Fibroblast of lung (primary cell): ENCODE results near the gene AMFR. TPM values are rescaled to one million over a fixed set of nuclear protein-coding genes. Genes with fewer than 3 reads are reported as not detected.

Experiments used
- DNase-seq, 2 donors: peaks; one replicate each; pipeline versions ENCODE4 v3.0.0 to v3.0.0-alpha.2; 2010; ENCODE audit warnings: low read depth in 2 of 2
- H2AFZ ChIP-seq: 2 replicates; pipeline ENCODE4 v1.5.1; 2012; ENCODE audit warnings: low read length, control low read depth, inconsistent platforms
- H3K27ac ChIP-seq: 2 replicates; pipeline ENCODE4 v1.5.1; 2011; ENCODE audit warnings: low read length, control low read depth; ENCODE audit not compliant: insufficient read depth
- H3K27me3 ChIP-seq: 2 replicates; pipeline ENCODE4 v1.5.1; 2011; ENCODE audit warnings: mild to moderate bottlenecking, low read length; ENCODE audit not compliant: control insufficient read depth, insufficient read depth
- H3K36me3 ChIP-seq: 2 replicates; pipeline ENCODE4 v1.5.1; 2011; ENCODE audit warnings: low read length; ENCODE audit not compliant: control insufficient read depth, insufficient read depth
- H3K4me1 ChIP-seq: 2 replicates; pipeline ENCODE4 v1.5.1; 2011; ENCODE audit warnings: low read length; ENCODE audit not compliant: control insufficient read depth, insufficient read depth; ENCODE audit errors: extremely low read depth
- H3K4me2 ChIP-seq: 2 replicates; pipeline ENCODE4 v1.5.1; 2011; ENCODE audit warnings: low read length, control low read depth; ENCODE audit not compliant: insufficient read depth; ENCODE audit errors: extremely low read depth
- H3K4me3 ChIP-seq, 4 experiments: fragments of 200-600 bp in 1 of 4; sonication (generic) in 1 of 4; replicated peaks in 1 of 4; 2 replicates each; pipeline ENCODE4 v1.5.1; 2011 to 2016; ENCODE audit warnings: low read length in 4 of 4, low read depth in 3 of 4, mild to moderate bottlenecking in 3 of 4, control low read depth in 2 of 4, inconsistent platforms in 1 of 4, mixed read lengths in 1 of 4; ENCODE audit not compliant: insufficient read depth in 1 of 4; ENCODE audit errors: control extremely low read depth in 1 of 4
- H3K79me2 ChIP-seq: 2 replicates; pipeline ENCODE4 v1.5.1; 2012; ENCODE audit warnings: mild to moderate bottlenecking, low read length, inconsistent platforms; ENCODE audit not compliant: control insufficient read depth, insufficient read depth
- H3K9ac ChIP-seq: 2 replicates; pipeline ENCODE4 v1.5.1; 2011; ENCODE audit warnings: mild to moderate bottlenecking, low read length, control low read depth; ENCODE audit not compliant: insufficient read depth
- H3K9me3 ChIP-seq: 2 replicates; pipeline ENCODE4 v1.5.1; 2012; ENCODE audit warnings: low read depth, low read length; ENCODE audit not compliant: control insufficient read depth, insufficient read depth
- H4K20me1 ChIP-seq: 2 replicates; pipeline ENCODE4 v1.5.1; 2011; ENCODE audit warnings: low read length; ENCODE audit not compliant: control insufficient read depth, insufficient read depth; ENCODE audit errors: extremely low read depth
- EZH2 ChIP-seq: IDR thresholded peaks from 2 replicates; pipeline ENCODE4 v1.5.1; 2012; ENCODE audit warnings: low read length, control low read depth, mild to moderate bottlenecking; ENCODE audit errors: missing control alignments
- polyA plus RNA-seq, 2 donors: library from polyadenylated mRNA; depleted of rRNA in 1 of 2; stranded (reverse) in 1 of 2; unstranded in 1 of 2; fragments of >200 nt; gene quantifications; 2 replicates each; pipeline ENCODE4 v1.2.1, GENCODE V29; 2011 to 2012; ENCODE audit warnings: missing spikeins in 1 of 2
- total RNA-seq: library from RNA; depleted of rRNA; stranded (reverse); fragments of >200 nt; gene quantifications from 2 replicates; pipeline ENCODE4 v1.2.1, GENCODE V29; 2014
- TF ChIP-seq, protein P1 (sequence below), 2 donors: IDR thresholded peaks in 1 of 2; conservative IDR thresholded peaks in 1 of 2; 1 replicate in 1 of 2; 2 replicates in 1 of 2; pipeline ENCODE4 v1.5.1; 2011 to 2012; ENCODE audit warnings: low read length in 2 of 2, control low read depth in 1 of 2, inconsistent platforms in 1 of 2, low read depth in 1 of 2, mild to moderate bottlenecking in 1 of 2

AMFR gene
- total and polyA plus RNA-seq, 2 donors (not counting 1 experiment from before 2014, with no cell fraction given) = 75.9 to 413 TPM

DNA sequence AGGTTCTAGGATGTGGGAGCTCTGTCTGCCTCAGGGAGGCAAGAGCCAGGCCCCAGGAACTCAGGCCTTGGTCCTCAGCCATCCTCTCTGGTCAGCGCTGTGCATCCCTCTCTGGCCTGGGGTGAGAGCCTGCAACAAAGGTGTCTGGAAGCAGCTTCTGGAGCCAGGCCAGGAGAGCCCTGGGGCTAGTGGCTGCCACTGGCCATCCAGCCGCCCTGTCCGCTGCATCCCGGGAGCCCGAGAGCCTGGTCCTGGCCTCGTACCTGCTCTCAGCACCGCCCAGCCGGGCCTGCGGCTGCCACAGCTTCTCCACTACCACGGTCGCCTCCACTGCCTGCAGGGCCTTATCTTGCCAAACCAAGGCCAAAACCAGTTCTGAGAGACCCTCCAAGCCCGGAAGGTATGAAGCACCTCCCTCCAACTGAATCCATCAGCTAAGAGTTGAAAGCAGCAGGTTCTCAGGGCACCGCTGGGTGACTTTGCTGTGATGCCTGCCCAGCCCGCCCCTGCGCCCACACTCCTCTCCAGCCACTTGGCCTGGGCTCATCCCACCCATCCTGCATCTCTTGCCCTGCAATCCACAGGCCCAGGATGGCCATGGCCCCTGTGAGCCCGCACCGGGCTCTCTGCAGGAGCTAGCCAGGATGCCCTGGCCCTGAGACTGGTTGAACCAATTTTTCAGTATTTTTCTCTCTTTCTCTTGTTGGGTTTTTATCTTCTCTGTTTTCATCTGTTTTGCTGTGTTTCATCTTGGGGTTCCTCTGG, 85.7 kb downstream of the AMFR start:
- H4K20me1 ChIP-seq = no peaks in the 10 kb centered on the region
- H3K9ac ChIP-seq = no peak overlapping the region
- no peak overlapping the region for H2AFZ ChIP-seq
- DNase-seq = no peak
- H3K27ac ChIP-seq = no peak overlapping the region
- H3K27me3 ChIP-seq = no peaks in the 10 kb centered on the region
- H3K79me2 ChIP-seq = no peaks in the 10 kb centered on the region
- H3K4me3 ChIP-seq = no peak overlapping the region
- no peak for TF ChIP-seq EZH2
- TF ChIP-seq, protein P1, sequence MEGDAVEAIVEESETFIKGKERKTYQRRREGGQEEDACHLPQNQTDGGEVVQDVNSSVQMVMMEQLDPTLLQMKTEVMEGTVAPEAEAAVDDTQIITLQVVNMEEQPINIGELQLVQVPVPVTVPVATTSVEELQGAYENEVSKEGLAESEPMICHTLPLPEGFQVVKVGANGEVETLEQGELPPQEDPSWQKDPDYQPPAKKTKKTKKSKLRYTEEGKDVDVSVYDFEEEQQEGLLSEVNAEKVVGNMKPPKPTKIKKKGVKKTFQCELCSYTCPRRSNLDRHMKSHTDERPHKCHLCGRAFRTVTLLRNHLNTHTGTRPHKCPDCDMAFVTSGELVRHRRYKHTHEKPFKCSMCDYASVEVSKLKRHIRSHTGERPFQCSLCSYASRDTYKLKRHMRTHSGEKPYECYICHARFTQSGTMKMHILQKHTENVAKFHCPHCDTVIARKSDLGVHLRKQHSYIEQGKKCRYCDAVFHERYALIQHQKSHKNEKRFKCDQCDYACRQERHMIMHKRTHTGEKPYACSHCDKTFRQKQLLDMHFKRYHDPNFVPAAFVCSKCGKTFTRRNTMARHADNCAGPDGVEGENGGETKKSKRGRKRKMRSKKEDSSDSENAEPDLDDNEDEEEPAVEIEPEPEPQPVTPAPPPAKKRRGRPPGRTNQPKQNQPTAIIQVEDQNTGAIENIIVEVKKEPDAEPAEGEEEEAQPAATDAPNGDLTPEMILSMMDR (conservative IDR thresholded peaks at IDR 0.05 in 1 of 2, IDR thresholded peaks at IDR 0.05 in 1 of 2; ENCODE audit: low read depth in 1 of 2, low read length in 2 of 2) = no peak
- H3K9me3 ChIP-seq = no peaks in the 10 kb centered on the region
- no peaks in the 10 kb centered on the region for H3K4me1 ChIP-seq
- H3K36me3 ChIP-seq = no peaks in the 10 kb centered on the region
- no peak overlapping the region for H3K4me2 ChIP-seq

DNA sequence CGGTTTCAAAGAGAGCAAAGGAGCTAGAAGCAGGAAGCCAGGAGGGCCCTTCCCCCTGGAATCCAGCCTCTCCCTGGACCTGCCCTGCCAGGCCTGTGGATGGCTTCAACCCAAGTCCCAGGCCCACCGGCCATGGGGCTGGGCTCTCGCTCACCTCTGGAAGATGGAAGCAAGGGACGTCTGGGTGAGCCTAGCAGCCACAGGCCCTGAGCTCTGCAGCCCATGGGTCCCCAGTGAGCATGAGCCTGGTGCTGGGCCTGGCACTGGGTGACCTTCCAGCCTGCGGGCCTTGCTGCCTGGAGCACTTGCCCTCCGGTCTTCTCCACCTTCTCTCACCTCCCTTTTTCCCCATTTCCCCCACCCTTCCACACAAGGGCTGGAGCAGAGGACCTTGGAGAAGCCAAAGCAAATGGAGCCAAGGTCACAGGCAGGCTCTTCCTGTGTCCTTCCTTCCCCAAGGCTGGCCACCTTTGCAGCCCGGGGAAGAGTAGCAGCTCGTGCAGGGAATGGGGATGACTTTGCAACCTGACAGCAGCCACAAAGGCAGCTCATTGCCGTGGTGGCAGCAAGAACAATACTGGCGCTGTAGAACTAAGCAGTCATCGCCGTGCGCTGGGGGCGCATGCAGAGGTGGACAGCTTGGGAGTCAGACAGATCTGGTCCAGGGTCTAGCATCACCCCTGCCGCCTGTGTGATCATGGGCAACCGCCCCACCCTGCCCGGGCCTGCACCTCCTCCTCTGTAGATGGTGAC, 86.6 kb downstream of the AMFR start:
- no peak overlapping the region for H2AFZ ChIP-seq
- no peaks in the 10 kb centered on the region for H3K79me2 ChIP-seq
- no peak overlapping the region for H3K4me3 ChIP-seq
- H3K4me2 ChIP-seq = no peak overlapping the region
- no peaks in the 10 kb centered on the region for H3K36me3 ChIP-seq
- H3K9me3 ChIP-seq = no peaks in the 10 kb centered on the region
- H3K4me1 ChIP-seq = no peaks in the 10 kb centered on the region
- H3K27me3 ChIP-seq = no peaks in the 10 kb centered on the region
- no peak overlapping the region for H3K9ac ChIP-seq
- DNase-seq = no peak
- no peaks in the 10 kb centered on the region for H4K20me1 ChIP-seq
- no peak for TF ChIP-seq EZH2
- TF ChIP-seq, protein P1 (conservative IDR thresholded peaks at IDR 0.05 in 1 of 2, IDR thresholded peaks at IDR 0.05 in 1 of 2; ENCODE audit: low read depth in 1 of 2, low read length in 2 of 2) = no peak
- H3K27ac ChIP-seq = no peak overlapping the region

DNA sequence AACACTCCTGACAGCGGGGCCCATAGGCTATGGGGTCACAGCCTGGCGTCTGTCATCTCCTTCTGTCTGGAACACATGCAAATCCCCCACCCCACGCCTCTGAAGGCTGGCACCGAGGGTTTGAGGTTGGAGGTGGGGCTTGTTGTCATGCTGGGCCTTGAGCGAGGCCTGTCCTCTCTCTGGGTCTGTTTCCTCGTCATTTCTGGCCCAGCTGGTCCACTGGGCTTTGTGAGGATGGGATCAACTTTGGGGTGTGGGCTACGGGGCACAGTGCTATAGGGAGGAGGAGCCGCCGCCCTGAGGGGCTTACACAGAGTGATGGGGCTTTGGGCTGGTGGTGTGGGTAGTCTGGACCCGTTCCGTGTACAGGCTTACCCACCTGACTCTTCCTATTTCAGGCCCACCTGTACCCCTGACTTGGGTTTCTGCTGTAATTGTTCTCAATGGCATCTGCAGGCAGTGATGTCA, 87.5 kb downstream of the AMFR start:
- no peak overlapping the region for H3K27ac ChIP-seq
- no peaks in the 10 kb centered on the region for H3K36me3 ChIP-seq
- H3K9ac ChIP-seq = no peak overlapping the region
- H4K20me1 ChIP-seq = no peaks in the 10 kb centered on the region
- no peak overlapping the region for H3K4me2 ChIP-seq
- TF ChIP-seq EZH2 = no peak
- no peaks in the 10 kb centered on the region for H3K79me2 ChIP-seq
- DNase-seq = no peak
- no peak overlapping the region for H3K4me3 ChIP-seq
- no peak overlapping the region for H2AFZ ChIP-seq
- H3K27me3 ChIP-seq = no peaks in the 10 kb centered on the region
- H3K9me3 ChIP-seq = no peaks in the 10 kb centered on the region
- peaks cover under 1% of the 10 kb centered on the region for H3K4me1 ChIP-seq
